Cardiac muscle cell (in vitro differentiated cells and primary cell): Measurements from ENCODE around the gene SIX2. TPM values are rescaled to one million over a fixed set of nuclear protein-coding genes. Genes with fewer than 3 reads are reported as not detected.

Experiments used
- DNase-seq, 2 donors: peaks; one replicate each; pipeline versions ENCODE4 v3.0.0 to v3.0.0-alpha.2; 2010 to 2017; ENCODE audit warnings: low read depth in 1 of 2, low spot score in 1 of 2
- H3K27ac ChIP-seq: fragments of 200-600 bp; sonication (generic); 2 replicates; pipeline ENCODE4 v1.5.1; 2016
- H3K27me3 ChIP-seq: fragments of 200-600 bp; sonication (generic); 2 replicates; pipeline ENCODE4 v1.6.0; 2016; ENCODE audit warnings: control low read depth
- H3K36me3 ChIP-seq: fragments of 200-600 bp; sonication (generic); 2 replicates; pipeline ENCODE4 v1.5.1; 2016; ENCODE audit warnings: control low read depth
- H3K4me1 ChIP-seq: fragments of 200-600 bp; sonication (generic); 2 replicates; pipeline ENCODE4 v1.8.1; 2017; ENCODE audit warnings: low read depth, mild to moderate bottlenecking, mixed run types
- H3K4me3 ChIP-seq: fragments of 200-600 bp; sonication (generic); 2 replicates; pipeline ENCODE4 v1.5.1; 2016; ENCODE audit warnings: mild to moderate bottlenecking
- H3K9me3 ChIP-seq: fragments of 200-600 bp; sonication (generic); 2 replicates; pipeline ENCODE4 v1.5.1; 2017; ENCODE audit warnings: low read depth, mild to moderate bottlenecking, control low read depth
- CTCF ChIP-seq: IDR thresholded peaks from 2 replicates; pipeline ENCODE4 v1.5.1; 2012; ENCODE audit warnings: low read depth, mild to moderate bottlenecking, low read length
- polyA plus RNA-seq: library from polyadenylated mRNA; unstranded; fragments of >200 nt; fragmentation: Nextera tagmentation; extraction: Ambion mirVana; gene quantifications from 2 replicates; pipeline ENCODE4 v1.2.1, GENCODE V29; 2016
- total RNA-seq: library from RNA; depleted of rRNA; stranded (reverse); fragments of >200 nt; gene quantifications from 2 replicates; pipeline ENCODE4 v1.2.3, GENCODE V29; 2016

The SIX2 gene
- total and polyA plus RNA-seq, 2 experiments from 2014 or later = 0.78 to 0.89 TPM

GRCh38 chr2:44999540-44999939, 9.7 kb downstream of the SIX2 start:
- no peak overlapping the region for H3K27ac ChIP-seq
- H3K4me1 ChIP-seq = no peaks in the 10 kb centered on the region
- DNase-seq = no peak
- no peak overlapping the region for H3K4me3 ChIP-seq
- no peaks in the 10 kb centered on the region for H3K36me3 ChIP-seq
- TF ChIP-seq CTCF = no peak
- peaks cover 100% of the 10 kb centered on the region for H3K27me3 ChIP-seq
- no peaks in the 10 kb centered on the region for H3K9me3 ChIP-seq

GRCh38 chr2:44997963-44998362, 11.3 kb downstream of the SIX2 start:
- H3K4me3 ChIP-seq = no peak overlapping the region
- no peak for TF ChIP-seq CTCF
- H3K4me1 ChIP-seq = no peaks in the 10 kb centered on the region
- no peak overlapping the region for H3K27ac ChIP-seq
- H3K36me3 ChIP-seq = no peaks in the 10 kb centered on the region
- peaks cover 97% of the 10 kb centered on the region for H3K27me3 ChIP-seq
- no peaks in the 10 kb centered on the region for H3K9me3 ChIP-seq
- no peak for DNase-seq

GRCh38 chr2:44996356-44996755, 12.9 kb downstream of the SIX2 start:
- Histone ChIP-seq H3K36me3 (no peaks in the 10 kb centered on the region), H3K27ac (no peak overlapping the region), H3K27me3 (peaks cover 82% of the 10 kb centered on the region)

GRCh38 chr2:44994377-44994776, 14.9 kb downstream of the SIX2 start:
- TF ChIP-seq CTCF = no peak
- no peak overlapping the region for H3K4me3 ChIP-seq
- DNase-seq = no peak
- H3K27me3 ChIP-seq = peaks cover 65% of the 10 kb centered on the region
- no peak overlapping the region for H3K27ac ChIP-seq
- no peaks in the 10 kb centered on the region for H3K9me3 ChIP-seq
- no peaks in the 10 kb centered on the region for H3K4me1 ChIP-seq
- no peaks in the 10 kb centered on the region for H3K36me3 ChIP-seq

More at GRCh38 chr2:44996356-44996755, 12.9 kb downstream of the SIX2 start:
- Histone ChIP-seq H3K4me1 (no peaks in the 10 kb centered on the region), H3K9me3 (no peaks in the 10 kb centered on the region), H3K4me3 (no peak overlapping the region)
- no peak for TF ChIP-seq CTCF
- no peak for DNase-seq

- no peak overlapping the region for H3K4me3 ChIP-seq
- no peak overlapping the region for H3K27ac ChIP-seq
- peaks cover 13% of the 10 kb centered on the region for H3K27me3 ChIP-seq
- no peaks in the 10 kb centered on the region for H3K9me3 ChIP-seq
- H3K4me1 ChIP-seq = no peaks in the 10 kb centered on the region
- TF ChIP-seq CTCF = no peak
- no peaks in the 10 kb centered on the region for H3K36me3 ChIP-seq
- DNase-seq = no peak
Observed at GRCh38 chr2:44989176-44989575, 20.1 kb downstream of the SIX2 start.
